Measurements from ENCODE around the gene TMEM165. TPM values are rescaled to one million over a fixed set of nuclear protein-coding genes. Genes with fewer than 3 reads are reported as not detected.
"Not testable (repeated sequence)": the region's sequence is repeated elsewhere in the genome, so short reads cannot be mapped to it uniquely, and the experiment has no call there.

Gene TMEM165
- total and polyA plus RNA-seq, 2 donors from 2014 or later: 43.2 to 114 TPM

DNA sequence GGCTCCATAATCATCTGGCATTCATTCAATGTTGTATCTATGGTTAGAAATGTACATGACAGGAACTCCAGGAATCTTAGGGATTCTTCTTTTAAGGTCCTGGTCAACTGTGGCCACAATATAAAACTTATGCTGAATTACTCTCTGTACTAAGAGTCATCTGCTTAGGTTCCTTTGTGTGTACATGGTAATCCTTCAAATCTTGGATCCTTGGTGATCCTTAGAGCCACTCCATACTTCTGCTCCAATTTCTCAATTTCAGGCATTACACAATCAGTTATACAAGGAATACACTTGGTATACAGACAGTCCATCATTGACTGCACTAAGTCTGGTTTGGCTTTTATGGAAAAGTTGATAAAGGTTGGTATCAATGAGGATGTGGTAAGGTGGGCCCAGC is 43.9 kb upstream of the TMEM165 start:
- peaks cover 0 to 4% (median 0%) of the 10 kb centered on the region in 3 donors for H3K4me1 ChIP-seq (ENCODE audit: control insufficient read depth in 2 of 3, insufficient read depth in 2 of 3, low read depth in 1 of 3, low read length in 3 of 3)
- TF ChIP-seq, protein P1, sequence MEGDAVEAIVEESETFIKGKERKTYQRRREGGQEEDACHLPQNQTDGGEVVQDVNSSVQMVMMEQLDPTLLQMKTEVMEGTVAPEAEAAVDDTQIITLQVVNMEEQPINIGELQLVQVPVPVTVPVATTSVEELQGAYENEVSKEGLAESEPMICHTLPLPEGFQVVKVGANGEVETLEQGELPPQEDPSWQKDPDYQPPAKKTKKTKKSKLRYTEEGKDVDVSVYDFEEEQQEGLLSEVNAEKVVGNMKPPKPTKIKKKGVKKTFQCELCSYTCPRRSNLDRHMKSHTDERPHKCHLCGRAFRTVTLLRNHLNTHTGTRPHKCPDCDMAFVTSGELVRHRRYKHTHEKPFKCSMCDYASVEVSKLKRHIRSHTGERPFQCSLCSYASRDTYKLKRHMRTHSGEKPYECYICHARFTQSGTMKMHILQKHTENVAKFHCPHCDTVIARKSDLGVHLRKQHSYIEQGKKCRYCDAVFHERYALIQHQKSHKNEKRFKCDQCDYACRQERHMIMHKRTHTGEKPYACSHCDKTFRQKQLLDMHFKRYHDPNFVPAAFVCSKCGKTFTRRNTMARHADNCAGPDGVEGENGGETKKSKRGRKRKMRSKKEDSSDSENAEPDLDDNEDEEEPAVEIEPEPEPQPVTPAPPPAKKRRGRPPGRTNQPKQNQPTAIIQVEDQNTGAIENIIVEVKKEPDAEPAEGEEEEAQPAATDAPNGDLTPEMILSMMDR (IDR thresholded peaks at IDR 0.05; ENCODE audit: borderline replicate concordance, extremely low read depth, insufficient read depth): no peak
- FAIRE-seq (no peak), DNase-seq (no peak)
- H3K4me3 ChIP-seq (ENCODE audit: low read length in 3 of 3): no peak overlapping the region
- H3K9ac ChIP-seq (ENCODE audit: low read length in 3 of 3): no peak overlapping the region
- H3K9me3 ChIP-seq (ENCODE audit: control insufficient read depth in 2 of 3, insufficient read depth in 1 of 3, low read length in 3 of 3): no peaks in the 10 kb centered on the region
- H3K36me3 ChIP-seq (ENCODE audit: control insufficient read depth in 2 of 3, insufficient read depth in 3 of 3, low read length in 3 of 3): no peaks in the 10 kb centered on the region
- intact Hi-C loops (cut with DNase I): no loop called here
- no peaks in the 10 kb centered on the region for H3K27me3 ChIP-seq (ENCODE audit: control insufficient read depth, insufficient read depth, low read length)
- no peak overlapping the region for H3K27ac ChIP-seq (ENCODE audit: low read depth in 2 of 2, low read length in 2 of 2)

DNA sequence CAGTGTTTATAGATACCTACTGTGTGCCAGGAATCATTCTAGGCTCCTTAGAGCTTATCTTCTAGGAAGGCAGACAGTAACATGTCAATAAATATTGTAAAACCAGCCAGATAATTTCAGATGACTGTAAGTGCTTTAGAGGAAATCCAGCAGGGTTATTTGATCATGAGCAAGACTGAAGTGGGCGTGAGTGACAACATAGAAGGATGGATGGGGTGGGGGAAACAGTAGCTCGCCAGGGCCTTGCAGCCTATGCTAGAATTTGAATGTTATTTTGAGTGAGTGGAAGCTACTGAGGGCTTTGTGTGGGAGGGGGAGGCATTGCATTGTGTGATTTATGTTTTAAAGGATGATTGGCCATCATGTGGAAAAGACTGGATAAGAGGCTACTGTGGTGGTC is 43.0 kb upstream of the TMEM165 start:
- intact Hi-C loops (cut with DNase I): no loop called here
- no peaks in the 10 kb centered on the region for H3K27me3 ChIP-seq (ENCODE audit: control insufficient read depth, insufficient read depth, low read length)
- H3K27ac ChIP-seq (ENCODE audit: low read depth in 2 of 2, low read length in 2 of 2): no peak overlapping the region
- TF ChIP-seq, protein P1 (IDR thresholded peaks at IDR 0.05; ENCODE audit: borderline replicate concordance, extremely low read depth, insufficient read depth): no peak
- H3K9me3 ChIP-seq (ENCODE audit: control insufficient read depth in 2 of 3, insufficient read depth in 1 of 3, low read length in 3 of 3): no peaks in the 10 kb centered on the region
- DNase-seq (no peak), FAIRE-seq (no peak)
- no peak overlapping the region for H3K9ac ChIP-seq (ENCODE audit: low read length in 3 of 3)
- no peaks in the 10 kb centered on the region for H3K36me3 ChIP-seq (ENCODE audit: control insufficient read depth in 2 of 3, insufficient read depth in 3 of 3, low read length in 3 of 3)
- no peak overlapping the region for H3K4me3 ChIP-seq (ENCODE audit: low read length in 3 of 3)
- no peaks in the 10 kb centered on the region for H3K4me1 ChIP-seq (ENCODE audit: control insufficient read depth in 2 of 3, insufficient read depth in 2 of 3, low read depth in 1 of 3, low read length in 3 of 3)

DNA sequence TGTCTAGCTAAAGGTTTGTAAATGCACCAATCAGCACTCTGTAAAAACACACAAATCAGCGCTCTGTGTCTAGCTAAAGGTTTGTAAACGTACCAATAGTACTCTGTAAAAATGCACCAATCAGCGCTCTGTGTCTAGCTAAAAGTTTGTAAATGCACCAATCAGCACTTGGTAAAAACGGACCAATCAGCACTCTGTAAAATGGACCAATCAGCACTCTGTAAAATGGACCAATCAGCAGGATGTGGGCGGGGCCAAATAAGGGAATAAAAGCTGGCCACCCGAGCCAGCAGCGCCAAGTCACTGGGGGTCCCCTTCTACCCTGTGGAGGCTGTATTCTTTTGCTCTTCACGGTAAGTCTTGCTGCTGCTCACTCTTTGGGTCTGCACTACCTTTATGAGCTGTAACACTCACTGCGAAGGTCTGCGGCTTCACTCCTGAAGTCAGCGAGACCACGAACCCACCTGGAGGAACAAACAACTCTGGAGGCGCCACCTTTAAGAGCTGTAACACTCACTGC is 42.5 kb upstream of the TMEM165 start:
- intact Hi-C loops (cut with DNase I); DNase-seq; FAIRE-seq; H3K36me3 ChIP-seq (ENCODE audit: control insufficient read depth in 2 of 3, insufficient read depth in 3 of 3, low read length in 3 of 3); H3K4me3 ChIP-seq (ENCODE audit: low read length in 3 of 3); H3K9me3 ChIP-seq (ENCODE audit: control insufficient read depth in 2 of 3, insufficient read depth in 1 of 3, low read length in 3 of 3); H3K27me3 ChIP-seq (ENCODE audit: control insufficient read depth, insufficient read depth, low read length); H3K4me1 ChIP-seq (ENCODE audit: control insufficient read depth in 2 of 3, insufficient read depth in 2 of 3, low read depth in 1 of 3, low read length in 3 of 3); H3K27ac ChIP-seq (ENCODE audit: low read depth in 2 of 2, low read length in 2 of 2); H3K9ac ChIP-seq (ENCODE audit: low read length in 3 of 3): not testable (repeated sequence)

DNA sequence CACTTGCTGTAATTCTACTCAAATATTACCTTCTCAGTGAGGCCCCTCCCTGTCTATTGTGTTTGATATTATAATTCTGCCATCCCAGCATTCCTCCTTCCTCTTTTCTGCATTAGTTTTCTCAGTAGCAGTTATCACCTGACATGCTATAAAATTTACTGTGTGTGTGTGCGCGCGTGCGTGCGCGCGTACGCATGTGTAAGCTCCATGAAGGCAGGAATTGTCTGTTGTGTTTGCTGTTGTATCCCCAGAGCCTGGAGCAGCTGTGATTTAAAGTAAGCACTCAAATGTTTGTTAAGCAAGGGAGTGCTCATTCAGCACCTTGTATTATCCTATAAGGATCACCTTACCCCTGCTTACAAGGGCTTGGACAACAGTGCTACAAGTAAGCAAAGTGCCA is 41.1 kb upstream of the TMEM165 start:
- intact Hi-C loops (cut with DNase I): no loop called here
- H3K9ac ChIP-seq (ENCODE audit: low read length in 3 of 3): no peak overlapping the region
- H3K36me3 ChIP-seq (ENCODE audit: control insufficient read depth in 2 of 3, insufficient read depth in 3 of 3, low read length in 3 of 3): no peaks in the 10 kb centered on the region
- TF ChIP-seq, protein P1 (IDR thresholded peaks at IDR 0.05; ENCODE audit: borderline replicate concordance, extremely low read depth, insufficient read depth): no peak
- no peak overlapping the region for H3K4me3 ChIP-seq (ENCODE audit: low read length in 3 of 3)
- no peaks in the 10 kb centered on the region for H3K9me3 ChIP-seq (ENCODE audit: control insufficient read depth in 2 of 3, insufficient read depth in 1 of 3, low read length in 3 of 3)
- H3K4me1 ChIP-seq (ENCODE audit: control insufficient read depth in 2 of 3, insufficient read depth in 2 of 3, low read depth in 1 of 3, low read length in 3 of 3): no peaks in the 10 kb centered on the region
- no peak for DNase-seq
- no peak overlapping the region for H3K27ac ChIP-seq (ENCODE audit: low read depth in 2 of 2, low read length in 2 of 2)
- no peaks in the 10 kb centered on the region for H3K27me3 ChIP-seq (ENCODE audit: control insufficient read depth, insufficient read depth, low read length)
- FAIRE-seq: no peak
